Natural killer cell treated with Interleukin-12 subunit alpha and Interleukin-12 subunit beta and Interleukin-15 and Interleukin-18, amount 100 ng/mL, for 72 hours (primary cell): ENCODE data around the gene SULT6B1. TPM values are rescaled to one million over a fixed set of nuclear protein-coding genes. Genes with fewer than 3 reads are reported as not detected.
"Not testable (repeated sequence)": the region's sequence is repeated elsewhere in the genome, so short reads cannot be mapped to it uniquely, and the experiment has no call there.

Source experiments
- ATAC-seq, 2 donors: fragments of 150-1000 bp; cut with Tn5 transposase in 1 of 2; sonication (Bioruptor Pico), chemical (Tn5 transposase) in 1 of 2; 2 replicates each; pipeline ENCODE4 v1.10.0; 2021
- DNase-seq: peaks from one replicate; pipeline ENCODE4 v3.0.0; 2022; ENCODE audit warnings: low spot score
- H3K27ac Mint-ChIP-seq, 2 donors: 1 replicate in 1 of 2; 2 replicates in 1 of 2; pipeline ENCODE4 v1.8.0; 2022; ENCODE audit warnings: mixed read lengths in 2 of 2, mild to moderate bottlenecking in 1 of 2, moderate library complexity in 1 of 2
- H3K27me3 Mint-ChIP-seq, 2 donors: 1 replicate in 1 of 2; 2 replicates in 1 of 2; pipeline ENCODE4 v1.8.0; 2022; ENCODE audit warnings: mixed read lengths in 2 of 2
- H3K36me3 Mint-ChIP-seq: one replicate; pipeline ENCODE4 v1.8.0; 2022; ENCODE audit warnings: mixed read lengths
- H3K4me1 Mint-ChIP-seq, 2 donors: 1 replicate in 1 of 2; 2 replicates in 1 of 2; pipeline ENCODE4 v1.8.0; 2022; ENCODE audit warnings: low read depth in 2 of 2, mixed read lengths in 2 of 2, mild to moderate bottlenecking in 1 of 2
- H3K4me3 Mint-ChIP-seq: one replicate; pipeline ENCODE4 v1.8.0; 2022; ENCODE audit warnings: mixed read lengths
- H3K9me3 Mint-ChIP-seq: 2 replicates; pipeline ENCODE4 v1.8.0; 2022; ENCODE audit warnings: mixed read lengths
- total RNA-seq, 2 donors: library from RNA; stranded (reverse); gene quantifications; one replicate each; pipeline ENCODE4 v1.2.3, GENCODE V29; 2022

SULT6B1 gene, protein sequence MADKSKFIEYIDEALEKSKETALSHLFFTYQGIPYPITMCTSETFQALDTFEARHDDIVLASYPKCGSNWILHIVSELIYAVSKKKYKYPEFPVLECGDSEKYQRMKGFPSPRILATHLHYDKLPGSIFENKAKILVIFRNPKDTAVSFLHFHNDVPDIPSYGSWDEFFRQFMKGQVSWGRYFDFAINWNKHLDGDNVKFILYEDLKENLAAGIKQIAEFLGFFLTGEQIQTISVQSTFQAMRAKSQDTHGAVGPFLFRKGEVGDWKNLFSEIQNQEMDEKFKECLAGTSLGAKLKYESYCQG
- total RNA-seq: not detected

DNA sequence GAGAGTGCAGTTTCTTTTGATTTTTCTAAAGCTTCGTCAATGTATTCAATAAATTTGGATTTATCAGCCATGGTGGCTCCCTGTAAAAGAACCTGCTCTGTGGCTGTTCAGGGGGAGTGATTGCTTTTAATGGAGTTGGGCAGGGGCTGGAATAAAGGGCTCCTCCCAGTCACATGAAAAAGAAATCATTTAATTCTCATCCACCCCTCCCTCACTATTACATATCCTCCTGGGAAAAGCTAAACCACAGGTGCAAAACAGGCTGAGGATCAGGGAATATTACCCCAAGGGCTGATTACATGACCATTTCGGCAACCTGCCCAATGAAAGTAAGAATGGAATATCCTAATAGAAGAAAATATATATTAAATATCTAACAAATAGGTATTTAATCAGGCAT lies at the start of gene SULT6B1:
TSS of gene SULT6B1 (minus strand) at position 101 of the 400 bp plus-strand sequence. CDS start at position 71, 30 bp downstream.
- ATAC-seq (no peak), DNase-seq (no peak)
- Mint-ChIP-seq H3K27ac (no peak within 1 kb of the TSS), H3K36me3 (no peaks in the 10 kb centered on the region), H3K4me1 (peaks cover 6 to 7% of the 10 kb centered on the region in 2 donors), H3K9me3 (no peaks in the 10 kb centered on the region), H3K27me3 (peaks cover 5 to 7% of the 10 kb centered on the region in 2 donors), H3K4me3 (no peak within 1 kb of the TSS)

DNA sequence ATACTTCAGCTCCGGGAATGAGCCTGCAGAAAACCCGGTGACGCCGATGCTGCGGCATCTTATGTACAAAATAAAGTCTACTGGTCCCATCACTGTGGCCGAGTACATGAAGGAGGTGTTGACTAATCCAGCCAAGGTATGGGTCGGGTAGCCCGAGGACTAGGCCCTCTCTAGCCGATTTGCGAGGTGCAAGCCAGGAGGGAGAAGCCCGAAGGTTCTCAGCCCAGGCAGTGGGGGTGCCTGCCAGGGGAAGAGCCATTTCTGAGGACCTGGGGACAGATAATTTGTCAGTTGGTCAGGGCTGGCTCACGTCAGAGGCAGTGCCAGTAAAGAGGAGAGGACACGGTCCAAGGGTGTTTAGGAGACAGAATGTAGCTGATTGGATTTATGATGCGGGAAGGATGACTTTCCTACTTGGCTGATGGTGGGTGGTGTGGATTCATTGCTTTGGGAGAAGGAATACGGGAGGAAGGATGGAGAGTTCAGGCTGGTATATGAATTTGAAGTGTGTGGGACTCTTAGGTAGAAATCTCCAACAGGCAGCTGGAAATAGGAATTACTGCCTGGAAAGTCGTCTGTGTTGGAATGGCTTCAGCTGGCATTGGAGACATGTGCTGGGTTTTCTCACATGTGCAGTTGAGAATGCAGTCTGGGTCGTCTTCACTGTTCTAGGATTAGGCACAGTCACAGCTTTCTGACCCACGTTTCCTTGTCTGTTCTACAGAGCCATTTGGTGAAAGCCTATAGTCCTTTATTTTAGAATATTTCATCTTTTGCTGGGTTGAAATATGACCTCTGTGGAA lies 43.9 kb upstream of the SULT6B1 start:
- H3K27ac Mint-ChIP-seq: no peak overlapping the region
- ATAC-seq: peak; percentile 2 to 29

DNA sequence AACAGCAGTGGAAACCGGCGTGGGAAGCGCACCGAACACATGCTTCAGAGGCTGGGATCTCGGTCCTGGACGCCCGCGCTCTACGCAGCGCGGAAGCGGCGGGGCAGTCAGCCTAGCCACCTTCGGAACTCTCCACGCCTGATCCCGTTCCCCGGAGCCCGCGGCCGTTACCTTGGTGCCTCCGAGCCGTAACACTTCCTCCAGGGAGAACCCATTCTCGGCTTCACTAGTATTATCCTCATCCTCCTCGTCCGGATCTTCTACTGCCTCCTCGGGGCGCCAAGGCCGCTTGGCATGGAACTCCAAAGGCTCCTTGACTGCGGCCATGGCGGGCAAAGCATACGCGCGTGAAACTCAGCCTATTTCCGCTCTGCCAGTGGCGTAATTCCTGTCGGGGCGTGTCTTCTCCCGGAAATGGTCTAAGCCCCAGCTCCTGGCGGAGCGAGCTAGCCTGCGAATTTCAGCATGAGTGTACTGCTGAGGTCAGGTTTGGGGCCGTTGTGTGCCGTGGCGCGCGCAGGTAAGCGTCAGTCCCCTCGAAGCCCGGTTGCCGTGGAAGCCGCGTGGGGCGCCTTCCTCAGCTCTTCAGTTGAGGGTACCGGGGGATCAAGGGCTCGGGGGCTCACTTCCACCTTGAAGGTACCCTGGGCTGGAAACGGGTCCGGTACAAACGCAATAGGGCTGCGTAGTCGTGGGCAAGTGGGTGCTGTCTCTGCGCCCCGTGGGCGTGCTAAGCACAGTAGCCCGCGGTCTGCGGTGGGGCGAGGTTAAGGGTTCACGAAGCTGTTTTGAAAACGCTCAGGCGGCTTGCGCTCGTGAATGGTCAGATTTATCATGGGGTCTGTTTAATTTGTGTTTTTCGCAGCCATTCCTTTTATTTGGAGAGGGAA lies 43.0 kb upstream of the SULT6B1 start, which contains the start of the genes CEBPZ and NDUFAF7:
TSS of gene CEBPZ (minus strand) at position 356 of the 890 bp plus-strand sequence. CDS start at position 327, 29 bp downstream.
TSS of gene NDUFAF7 (plus strand) at position 418 of the 890 bp plus-strand sequence. CDS start at position 466, 48 bp downstream.
- peak; percentile 92 for DNase-seq
- no peak within 1 kb of the TSS for H3K4me3 Mint-ChIP-seq
- H3K4me1 Mint-ChIP-seq: peaks cover 12 to 22% of the 10 kb centered on the region in 2 donors
- H3K27ac Mint-ChIP-seq: no peak within 1 kb of the TSS
- H3K36me3 Mint-ChIP-seq: peaks cover 13% of the 10 kb centered on the region
- no peaks in the 10 kb centered on the region for H3K9me3 Mint-ChIP-seq
- H3K27me3 Mint-ChIP-seq: no peaks in the 10 kb centered on the region
- peak; percentile 97 to 98 for ATAC-seq

More for the DNA sequence above, 43.9 kb upstream of the SULT6B1 start:
- Mint-ChIP-seq H3K9me3 (no peaks in the 10 kb centered on the region), H3K27me3 (no peaks in the 10 kb centered on the region), H3K4me3 (no peak overlapping the region), H3K36me3 (peaks cover 7% of the 10 kb centered on the region), H3K4me1 (peaks cover 9 to 16% of the 10 kb centered on the region in 2 donors)
- no peak for DNase-seq

DNA sequence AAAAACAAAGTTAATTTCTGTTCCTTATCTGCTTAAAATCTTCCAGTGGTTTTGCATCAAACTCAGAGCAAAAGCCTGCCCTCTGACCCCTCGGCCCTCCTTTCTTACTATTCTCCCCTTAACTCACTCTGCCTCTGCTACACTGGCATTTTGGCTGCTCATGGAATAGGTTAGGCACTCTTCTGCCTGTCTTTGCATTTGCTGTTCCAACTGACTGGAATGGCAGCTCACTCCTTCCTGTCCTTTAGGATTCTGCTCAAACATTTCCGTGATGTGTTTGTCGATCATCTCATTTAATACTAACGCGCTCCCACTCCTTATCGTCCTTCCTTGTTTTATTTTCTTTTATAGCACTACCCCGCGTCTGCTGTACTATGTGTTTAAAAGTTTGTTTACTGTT lies 42.1 kb upstream of the SULT6B1 start:
- H3K9me3 Mint-ChIP-seq: no peaks in the 10 kb centered on the region
- H3K27ac Mint-ChIP-seq: no peak overlapping the region
- no peak for ATAC-seq
- no peak for DNase-seq
- no peaks in the 10 kb centered on the region for H3K27me3 Mint-ChIP-seq
- H3K4me3 Mint-ChIP-seq: no peak overlapping the region
- peaks cover 16 to 17% of the 10 kb centered on the region in 2 donors for H3K4me1 Mint-ChIP-seq
- H3K36me3 Mint-ChIP-seq: peaks cover 6% of the 10 kb centered on the region

DNA sequence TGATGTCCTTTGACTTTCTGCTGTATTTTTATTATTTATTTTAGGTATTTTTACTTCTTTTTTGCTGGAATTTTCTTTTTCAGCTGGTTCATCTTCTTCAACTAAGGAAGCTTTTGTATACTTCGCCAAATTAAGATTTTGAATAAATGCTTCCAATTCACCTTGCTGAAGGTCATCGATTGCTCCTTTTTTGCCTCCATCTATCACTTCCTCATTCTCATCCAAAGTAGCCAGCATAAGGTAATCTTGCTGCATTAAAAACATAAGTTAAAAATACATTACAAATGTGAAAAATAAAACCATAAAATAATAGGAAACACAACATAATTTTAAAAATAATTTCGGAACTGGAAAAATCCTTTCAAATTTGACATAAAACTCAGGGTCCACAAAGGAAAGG lies 40.3 kb upstream of the SULT6B1 start:
- H3K9me3 Mint-ChIP-seq: no peaks in the 10 kb centered on the region
- no peak for DNase-seq
- H3K36me3 Mint-ChIP-seq: peaks cover 10% of the 10 kb centered on the region
- peaks cover 20 to 24% of the 10 kb centered on the region in 2 donors for H3K4me1 Mint-ChIP-seq
- H3K27me3 Mint-ChIP-seq: no peaks in the 10 kb centered on the region
- H3K4me3 Mint-ChIP-seq: no peak overlapping the region
- ATAC-seq: no peak
- no peak overlapping the region for H3K27ac Mint-ChIP-seq

DNA sequence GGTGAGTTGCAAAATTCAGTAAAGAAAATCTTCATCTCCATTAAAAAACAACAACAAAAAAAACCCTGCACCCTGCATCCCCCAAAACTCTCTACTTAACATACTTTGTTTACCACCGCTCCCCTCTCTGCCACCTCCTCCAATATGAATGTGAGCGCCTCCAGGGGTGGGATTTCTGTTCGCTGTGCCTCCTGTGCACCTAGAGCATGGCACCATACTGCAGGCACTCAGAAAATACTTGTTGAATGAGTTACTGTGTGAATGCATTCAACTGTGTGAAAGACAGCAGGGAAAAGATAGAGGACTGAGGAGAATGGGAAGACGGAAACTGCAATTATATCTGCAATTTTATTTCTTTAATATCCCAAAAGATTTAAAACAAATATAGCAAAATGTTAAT lies 38.4 kb upstream of the SULT6B1 start:
- H3K4me1 Mint-ChIP-seq: peaks cover 26 to 38% of the 10 kb centered on the region in 2 donors
- peak overlapping the region; percentile 51 for H3K4me3 Mint-ChIP-seq
- no peak overlapping the region for H3K27ac Mint-ChIP-seq
- H3K27me3 Mint-ChIP-seq: no peaks in the 10 kb centered on the region
- H3K9me3 Mint-ChIP-seq: no peaks in the 10 kb centered on the region
- no peak for DNase-seq
- peaks cover 24% of the 10 kb centered on the region for H3K36me3 Mint-ChIP-seq
- ATAC-seq: no peak

DNA sequence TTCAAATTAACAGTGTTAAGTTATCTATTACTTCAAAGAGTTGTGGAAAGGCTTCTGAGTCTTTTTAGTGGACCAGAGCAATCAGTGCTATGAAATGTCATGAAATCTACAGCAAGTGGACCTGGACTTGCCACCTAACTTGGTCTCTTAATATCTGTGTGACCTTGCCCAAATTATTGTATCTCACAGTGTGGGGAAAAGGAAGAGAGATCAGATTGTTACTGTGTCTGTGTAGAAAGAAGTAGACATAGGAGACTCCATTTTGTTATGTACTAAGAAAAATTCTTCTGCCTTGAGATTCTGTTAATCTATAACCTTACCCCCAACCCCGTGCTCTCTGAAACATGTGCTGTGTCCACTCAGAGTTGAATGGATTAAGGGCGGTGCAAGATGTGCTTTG lies 36.7 kb upstream of the SULT6B1 start:
- H3K4me3 Mint-ChIP-seq, H3K9me3 Mint-ChIP-seq, ATAC-seq, H3K27me3 Mint-ChIP-seq, DNase-seq: not testable (repeated sequence)
- peaks cover 28 to 42% of the 10 kb centered on the region in 2 donors for H3K4me1 Mint-ChIP-seq
- H3K36me3 Mint-ChIP-seq: peaks cover 30% of the 10 kb centered on the region
- H3K27ac Mint-ChIP-seq: peak overlapping the region in 1 of 2 donors; percentile 16

DNA sequence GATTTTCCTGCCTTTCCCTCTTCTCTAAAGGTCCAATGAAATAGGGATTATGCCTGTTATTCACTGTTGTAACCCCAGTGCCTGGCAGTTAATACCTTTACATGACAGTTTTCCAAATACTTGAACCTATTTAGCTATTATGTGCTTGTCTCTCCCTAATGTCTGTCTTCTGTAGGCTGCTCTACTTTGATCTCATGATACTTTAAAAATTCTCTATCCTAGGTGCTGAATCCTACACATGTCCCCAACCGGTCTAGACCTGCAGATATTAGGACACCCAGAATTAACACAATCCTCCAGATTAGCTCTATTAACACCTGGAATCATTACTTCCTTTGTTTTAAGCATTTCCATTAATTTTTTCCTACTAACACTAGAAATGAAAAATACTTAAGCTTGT lies 35.6 kb upstream of the SULT6B1 start:
- peaks cover 25 to 38% of the 10 kb centered on the region in 2 donors for H3K4me1 Mint-ChIP-seq
- no peak overlapping the region for H3K27ac Mint-ChIP-seq
- H3K4me3 Mint-ChIP-seq: no peak overlapping the region

DNA sequence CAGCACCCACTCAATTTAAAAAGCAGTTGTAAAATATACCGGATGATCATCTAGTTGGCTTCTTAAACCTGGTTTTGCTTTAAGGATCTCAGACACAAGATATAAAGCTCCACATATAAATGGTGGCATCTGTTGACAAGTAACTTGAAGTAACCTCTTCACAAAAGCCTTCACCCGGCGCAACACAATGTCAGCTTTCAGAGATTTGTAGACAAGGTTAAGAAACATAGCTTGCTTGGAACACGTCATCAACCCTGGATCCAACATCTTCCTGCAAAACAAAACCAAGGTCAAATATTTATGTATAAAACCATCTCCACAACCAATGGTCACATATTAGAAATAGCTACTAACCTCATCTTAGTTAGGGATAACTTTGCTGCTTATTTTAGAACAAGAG lies 34.7 kb upstream of the SULT6B1 start:
- ATAC-seq: no peak
- Mint-ChIP-seq H3K4me1 (peaks cover 25 to 37% of the 10 kb centered on the region in 2 donors), H3K4me3 (no peak overlapping the region), H3K27ac (no peak overlapping the region), H3K27me3 (no peaks in the 10 kb centered on the region), H3K9me3 (no peaks in the 10 kb centered on the region), H3K36me3 (peaks cover 30% of the 10 kb centered on the region)
- DNase-seq: no peak

More for the DNA sequence above, 35.6 kb upstream of the SULT6B1 start:
- Mint-ChIP-seq H3K27me3 (no peaks in the 10 kb centered on the region), H3K36me3 (peaks cover 30% of the 10 kb centered on the region), H3K9me3 (no peaks in the 10 kb centered on the region)
- DNase-seq (no peak), ATAC-seq (no peak)

DNA sequence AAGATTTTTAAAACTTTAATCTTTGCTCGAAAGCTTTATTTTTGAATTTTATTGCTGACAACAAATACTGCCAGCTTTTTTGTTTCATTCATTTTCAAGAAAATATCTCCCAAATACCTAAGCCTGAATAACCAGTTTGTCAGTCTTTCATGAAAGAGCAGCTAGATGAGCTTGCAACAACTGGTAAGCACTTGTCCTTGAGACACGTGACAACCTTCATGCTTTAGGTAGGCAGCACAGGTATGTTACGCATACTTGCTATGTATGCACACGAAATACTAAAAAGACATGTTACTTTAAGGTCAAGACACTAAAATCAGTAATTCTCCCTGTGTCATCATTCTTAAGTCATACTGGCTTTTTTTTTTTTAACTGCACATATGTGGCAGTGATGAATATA lies 30.6 kb upstream of the SULT6B1 start:
- Mint-ChIP-seq H3K4me1 (peaks cover 11 to 22% of the 10 kb centered on the region in 2 donors), H3K9me3 (no peaks in the 10 kb centered on the region), H3K27ac (no peak overlapping the region), H3K4me3 (no peak overlapping the region), H3K36me3 (peaks cover 26% of the 10 kb centered on the region), H3K27me3 (no peaks in the 10 kb centered on the region)
- no peak for ATAC-seq
- DNase-seq: no peak

DNA sequence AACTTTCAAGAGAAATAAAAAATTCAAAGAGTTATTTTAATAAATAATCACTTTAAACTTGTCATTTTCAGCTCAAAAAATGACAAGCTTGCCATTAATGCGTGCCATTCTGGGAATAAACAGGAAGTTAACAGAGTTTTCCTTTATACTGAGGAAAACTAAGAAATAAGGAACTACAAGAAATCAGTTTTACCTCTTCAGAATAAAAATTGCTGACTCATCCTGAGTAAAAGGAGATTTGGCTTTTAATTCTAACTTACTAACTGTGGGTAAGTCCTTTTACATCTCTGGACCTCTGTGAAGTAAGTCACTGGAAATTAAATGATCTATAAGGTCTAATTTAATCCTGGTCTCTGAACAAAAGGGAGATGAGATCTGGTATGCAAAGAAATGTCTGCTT lies 26.8 kb upstream of the SULT6B1 start:
- no peaks in the 10 kb centered on the region for H3K9me3 Mint-ChIP-seq
- H3K4me3 Mint-ChIP-seq: no peak overlapping the region
- ATAC-seq (no peak), DNase-seq (no peak)
- peak overlapping the region; percentile 14 to 41 for H3K27ac Mint-ChIP-seq
- H3K36me3 Mint-ChIP-seq: peaks cover 30% of the 10 kb centered on the region
- no peaks in the 10 kb centered on the region for H3K27me3 Mint-ChIP-seq
- H3K4me1 Mint-ChIP-seq: peaks cover 0 to 3% of the 10 kb centered on the region in 2 donors

DNA sequence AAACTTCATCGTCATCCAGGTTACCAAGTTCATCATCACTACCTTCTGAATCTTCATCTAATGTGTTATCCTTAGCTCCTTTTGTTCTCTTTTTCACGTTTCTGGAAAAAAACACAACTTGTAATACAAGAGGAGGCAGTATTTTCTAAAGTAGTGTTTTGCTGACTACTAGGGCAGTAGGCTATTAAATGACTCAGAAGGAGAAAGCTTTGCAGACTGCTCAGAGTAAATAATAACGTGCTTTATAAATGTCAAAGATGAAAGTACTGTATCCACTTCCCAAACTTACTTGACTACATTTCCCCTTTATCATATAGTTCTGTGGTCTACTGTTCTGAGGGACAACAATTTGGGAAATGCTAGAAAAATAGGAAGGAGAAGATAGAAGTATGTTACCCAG lies 23.5 kb upstream of the SULT6B1 start:
- H3K36me3 Mint-ChIP-seq: peaks cover 63% of the 10 kb centered on the region
- no peak overlapping the region for H3K4me3 Mint-ChIP-seq
- DNase-seq: no peak
- H3K4me1 Mint-ChIP-seq: peaks cover 9 to 14% of the 10 kb centered on the region in 2 donors
- ATAC-seq: no peak
- H3K27ac Mint-ChIP-seq: no peak overlapping the region
- H3K27me3 Mint-ChIP-seq: no peaks in the 10 kb centered on the region
- peaks cover 6% of the 10 kb centered on the region for H3K9me3 Mint-ChIP-seq

DNA sequence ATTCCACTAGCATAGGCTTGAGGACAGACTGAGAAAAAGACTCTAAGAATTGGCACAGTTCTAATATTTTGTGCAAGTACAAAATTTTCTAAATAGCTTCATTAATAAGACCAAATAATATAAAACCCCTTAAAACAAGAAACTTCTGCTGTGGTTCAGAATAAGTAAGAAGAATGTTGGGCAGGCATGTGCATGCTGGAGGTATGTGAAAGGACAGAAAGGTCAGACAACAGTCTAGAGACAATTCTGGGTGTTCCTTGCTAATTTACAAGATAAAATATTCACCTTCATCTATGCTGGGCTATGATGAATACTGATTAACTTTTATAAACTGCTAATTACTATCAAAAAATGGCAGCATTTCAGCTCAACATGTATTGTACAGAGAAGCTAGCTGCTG lies 22.7 kb upstream of the SULT6B1 start:
- Mint-ChIP-seq H3K4me3 (no peak overlapping the region), H3K27me3 (no peaks in the 10 kb centered on the region), H3K4me1 (peaks cover 12 to 19% of the 10 kb centered on the region in 2 donors), H3K9me3 (peaks cover 6% of the 10 kb centered on the region), H3K36me3 (peaks cover 70% of the 10 kb centered on the region), H3K27ac (no peak overlapping the region)
- DNase-seq (no peak), ATAC-seq (no peak)
